ENCODE data around the gene KLF14.
A peak's percentile ranks its signal among the peaks of the same experiment; 100 is the strongest.
"Not testable (repeated sequence)": the region's sequence is repeated elsewhere in the genome, so short reads cannot be mapped to it uniquely, and the experiment has no call there.

KLF14 gene

DNA sequence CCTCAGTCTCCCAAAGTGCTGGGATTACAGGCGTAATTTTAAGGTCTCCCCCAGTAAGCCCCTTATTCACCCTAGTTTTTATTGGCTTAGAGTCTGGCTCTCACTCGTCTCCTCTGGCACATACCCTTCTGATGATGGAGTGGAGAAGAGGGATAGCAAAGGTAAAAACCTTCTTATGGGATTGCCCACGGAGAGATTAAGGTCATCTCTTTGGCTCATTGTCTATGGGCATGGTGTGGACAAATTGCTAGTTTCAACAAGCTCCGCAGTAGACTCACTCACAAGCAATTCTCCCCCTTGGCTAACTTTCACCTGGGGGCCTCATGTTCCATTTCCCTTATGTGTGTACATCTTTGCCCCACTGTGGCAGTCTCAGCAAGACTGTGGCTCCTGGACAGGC, 25.2 kb downstream of the KLF14 start:
- H3K27ac ChIP-seq, result no peak overlapping the region
- no peak for TF ChIP-seq ZFX (IDR thresholded peaks at IDR 0.05; ENCODE audit: borderline replicate concordance)

DNA sequence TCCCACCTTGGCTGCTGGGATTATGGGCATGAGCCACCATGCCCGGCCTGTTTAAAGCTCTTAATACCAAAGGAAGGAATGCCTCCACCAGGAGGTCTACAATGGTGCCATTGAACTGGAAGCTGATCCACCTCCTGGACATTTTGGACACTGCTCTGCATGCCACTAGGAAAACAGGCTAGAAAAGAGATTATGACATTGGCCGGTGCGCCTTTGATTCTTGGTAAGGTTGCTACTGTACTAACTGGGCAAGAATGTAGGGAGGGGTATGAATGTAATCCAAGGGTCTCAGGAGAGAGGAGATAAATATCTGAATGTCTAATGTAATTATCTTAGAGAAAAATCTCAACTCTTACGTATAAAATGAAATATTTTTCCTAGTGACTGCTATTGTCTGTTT, 26.0 kb downstream of the KLF14 start:
- H3K27ac ChIP-seq, result no peak overlapping the region
- TF ChIP-seq ZFX (IDR thresholded peaks at IDR 0.05; ENCODE audit: borderline replicate concordance), result no peak
- TF ChIP-seq, protein P1, sequence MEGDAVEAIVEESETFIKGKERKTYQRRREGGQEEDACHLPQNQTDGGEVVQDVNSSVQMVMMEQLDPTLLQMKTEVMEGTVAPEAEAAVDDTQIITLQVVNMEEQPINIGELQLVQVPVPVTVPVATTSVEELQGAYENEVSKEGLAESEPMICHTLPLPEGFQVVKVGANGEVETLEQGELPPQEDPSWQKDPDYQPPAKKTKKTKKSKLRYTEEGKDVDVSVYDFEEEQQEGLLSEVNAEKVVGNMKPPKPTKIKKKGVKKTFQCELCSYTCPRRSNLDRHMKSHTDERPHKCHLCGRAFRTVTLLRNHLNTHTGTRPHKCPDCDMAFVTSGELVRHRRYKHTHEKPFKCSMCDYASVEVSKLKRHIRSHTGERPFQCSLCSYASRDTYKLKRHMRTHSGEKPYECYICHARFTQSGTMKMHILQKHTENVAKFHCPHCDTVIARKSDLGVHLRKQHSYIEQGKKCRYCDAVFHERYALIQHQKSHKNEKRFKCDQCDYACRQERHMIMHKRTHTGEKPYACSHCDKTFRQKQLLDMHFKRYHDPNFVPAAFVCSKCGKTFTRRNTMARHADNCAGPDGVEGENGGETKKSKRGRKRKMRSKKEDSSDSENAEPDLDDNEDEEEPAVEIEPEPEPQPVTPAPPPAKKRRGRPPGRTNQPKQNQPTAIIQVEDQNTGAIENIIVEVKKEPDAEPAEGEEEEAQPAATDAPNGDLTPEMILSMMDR (IDR thresholded peaks at IDR 0.05), result no peak

DNA sequence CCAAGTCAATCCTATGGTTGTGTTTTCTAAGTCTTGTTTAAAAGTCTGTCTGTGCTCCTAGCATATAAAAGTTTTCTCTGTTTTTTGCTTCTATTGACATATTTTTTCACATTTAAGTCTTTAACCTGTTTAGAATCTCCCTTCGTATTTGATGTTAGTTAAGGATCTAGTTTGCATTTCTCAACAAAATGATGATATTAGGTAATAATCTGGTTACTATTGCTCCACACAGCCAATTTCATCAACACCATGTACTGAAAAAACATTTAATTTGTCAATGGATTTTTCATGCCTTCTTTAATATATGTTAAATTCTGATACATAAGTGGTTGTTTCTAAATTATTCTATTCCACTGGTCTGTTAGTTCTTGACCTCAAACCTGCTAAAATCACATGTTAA, 30.2 kb downstream of the KLF14 start:
- no peak overlapping the region for H3K27ac ChIP-seq
- no peak for TF ChIP-seq ZFX (IDR thresholded peaks at IDR 0.05; ENCODE audit: borderline replicate concordance)
- TF ChIP-seq, protein P1 (IDR thresholded peaks at IDR 0.05), result no peak

DNA sequence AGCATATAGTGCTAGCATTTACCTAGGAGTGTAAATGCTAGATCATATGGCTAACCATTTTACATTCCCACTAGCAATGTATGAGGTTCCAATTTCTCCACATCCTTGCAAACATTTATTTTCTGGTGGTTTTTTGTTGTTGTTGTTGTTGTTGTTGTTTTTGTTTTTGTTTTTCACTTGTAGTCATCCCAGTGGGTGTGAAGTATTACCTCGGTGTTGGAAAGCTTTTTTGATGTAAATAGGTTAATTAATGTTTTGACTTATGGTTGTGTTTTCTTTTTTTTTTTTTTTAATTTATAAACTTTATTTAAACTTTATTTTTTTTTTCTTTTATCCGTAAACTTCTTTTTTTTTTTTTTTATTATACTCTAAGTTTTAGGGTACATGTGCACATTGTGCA, 32.4 kb downstream of the KLF14 start:
- no peak overlapping the region for H3K27ac ChIP-seq
- TF ChIP-seq ZFX (IDR thresholded peaks at IDR 0.05; ENCODE audit: borderline replicate concordance), result no peak

DNA sequence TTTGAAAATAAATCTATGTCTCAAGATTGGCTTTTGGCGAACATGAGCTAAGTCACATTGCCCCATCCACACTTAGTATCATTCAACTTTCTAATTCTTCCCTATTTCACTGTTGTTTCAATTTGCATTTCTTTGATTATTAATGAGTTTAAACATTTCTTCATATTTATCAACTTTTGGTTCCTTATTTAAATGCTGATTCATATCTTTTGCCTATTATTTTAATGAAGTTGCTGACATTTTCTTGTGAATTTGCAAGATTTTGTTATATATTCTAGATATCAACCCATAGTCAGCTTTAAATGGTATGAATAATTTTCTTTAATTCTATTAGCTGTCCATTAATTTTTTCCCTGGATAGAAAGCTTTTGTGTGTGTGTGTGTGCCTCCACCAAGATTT, 33.2 kb downstream of the KLF14 start:
- H3K27ac ChIP-seq, result no peak overlapping the region

DNA sequence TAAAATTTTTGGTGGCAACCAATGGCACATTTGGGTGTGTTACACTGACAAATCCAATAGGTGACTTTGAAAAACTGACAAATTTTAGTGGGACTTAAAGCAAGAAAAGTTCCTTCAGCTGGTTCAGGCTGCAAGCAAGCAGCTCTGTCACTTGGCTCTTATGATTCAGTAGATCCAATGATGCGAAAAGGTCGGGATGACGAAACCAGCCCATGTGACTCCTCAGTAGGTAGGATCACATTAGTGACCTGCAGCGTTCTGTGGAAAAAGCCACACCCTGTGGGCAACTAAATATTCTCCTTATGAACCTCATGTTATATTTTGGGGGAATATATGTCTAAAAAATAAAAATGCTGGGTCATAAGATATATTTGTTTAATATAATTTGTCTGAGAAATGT, 34.3 kb downstream of the KLF14 start:
- no peak overlapping the region for H3K27ac ChIP-seq
- TF ChIP-seq, protein P1 (IDR thresholded peaks at IDR 0.05), result no peak
- no peak for TF ChIP-seq ZFX (IDR thresholded peaks at IDR 0.05; ENCODE audit: borderline replicate concordance)

More for the DNA sequence above, 33.2 kb downstream of the KLF14 start:
- no peak for TF ChIP-seq ZFX (IDR thresholded peaks at IDR 0.05; ENCODE audit: borderline replicate concordance)
- TF ChIP-seq, protein P1 (IDR thresholded peaks at IDR 0.05), result no peak

DNA sequence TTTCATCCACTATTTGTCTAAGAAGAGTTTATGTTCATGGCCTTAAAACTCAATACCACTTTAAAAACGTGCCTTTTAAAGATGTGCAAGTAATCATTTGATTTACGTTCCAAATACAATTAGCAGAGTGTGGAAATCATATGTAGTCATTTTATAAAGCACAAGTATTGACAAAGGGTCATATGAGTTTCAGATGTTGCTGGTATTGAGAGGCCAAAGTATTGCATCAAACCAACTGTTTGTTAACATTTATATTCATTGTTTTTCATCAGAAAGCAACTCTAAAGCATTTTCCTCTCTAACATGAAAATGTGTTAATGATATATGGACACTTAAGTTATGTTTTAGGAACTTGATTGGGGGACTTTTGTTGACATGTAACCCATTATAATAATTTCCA, 36.2 kb downstream of the KLF14 start:
- no peak overlapping the region for H3K27ac ChIP-seq
- TF ChIP-seq, protein P1 (IDR thresholded peaks at IDR 0.05), result no peak
- TF ChIP-seq ZFX (IDR thresholded peaks at IDR 0.05; ENCODE audit: borderline replicate concordance), result no peak

DNA sequence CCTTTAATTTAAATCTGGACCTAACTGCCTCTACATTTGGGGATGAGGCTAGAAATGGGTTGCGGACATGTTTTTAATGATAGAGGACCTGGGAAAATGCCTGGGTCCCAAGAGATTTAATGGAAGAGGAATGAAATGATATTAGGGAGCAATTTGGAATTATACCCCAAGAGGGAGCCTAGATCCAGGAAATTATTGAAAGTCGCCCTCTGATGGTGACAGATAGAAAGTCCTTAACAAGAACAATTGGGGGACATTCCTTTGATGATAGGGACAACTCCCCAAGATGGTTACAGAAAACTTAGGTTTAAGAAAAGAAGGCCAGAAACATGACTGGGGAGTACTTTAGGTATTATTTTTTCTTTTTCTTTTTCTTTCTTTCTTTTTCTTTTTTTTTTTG, 38.2 kb downstream of the KLF14 start:
- no peak overlapping the region for H3K27ac ChIP-seq
- TF ChIP-seq ZFX (IDR thresholded peaks at IDR 0.05; ENCODE audit: borderline replicate concordance), result no peak
- TF ChIP-seq, protein P1 (IDR thresholded peaks at IDR 0.05), result peak; percentile 27; the same call in 1 of the 2 replicates

DNA sequence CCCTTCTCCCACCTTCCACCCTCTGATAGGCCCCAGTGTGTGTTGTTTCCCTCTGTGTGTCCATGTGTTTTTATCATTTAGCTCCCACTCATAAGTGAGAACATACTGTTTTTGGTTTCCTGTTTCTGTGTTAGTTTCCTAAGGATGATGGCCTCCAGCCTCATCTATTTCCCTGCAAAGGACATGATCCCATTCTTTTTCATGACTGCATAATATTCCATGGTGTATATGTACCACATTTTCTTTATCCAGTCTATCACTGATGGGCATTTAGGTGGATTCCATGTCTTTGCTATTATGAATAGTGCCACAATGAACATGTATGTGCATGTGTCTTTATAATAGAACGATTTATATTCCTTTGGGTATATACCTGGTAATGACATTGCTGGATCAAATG, 41.6 kb downstream of the KLF14 start:
- not testable (repeated sequence) for H3K27ac ChIP-seq
